ENCODE measurements around the gene OPN1SW.

DNA sequence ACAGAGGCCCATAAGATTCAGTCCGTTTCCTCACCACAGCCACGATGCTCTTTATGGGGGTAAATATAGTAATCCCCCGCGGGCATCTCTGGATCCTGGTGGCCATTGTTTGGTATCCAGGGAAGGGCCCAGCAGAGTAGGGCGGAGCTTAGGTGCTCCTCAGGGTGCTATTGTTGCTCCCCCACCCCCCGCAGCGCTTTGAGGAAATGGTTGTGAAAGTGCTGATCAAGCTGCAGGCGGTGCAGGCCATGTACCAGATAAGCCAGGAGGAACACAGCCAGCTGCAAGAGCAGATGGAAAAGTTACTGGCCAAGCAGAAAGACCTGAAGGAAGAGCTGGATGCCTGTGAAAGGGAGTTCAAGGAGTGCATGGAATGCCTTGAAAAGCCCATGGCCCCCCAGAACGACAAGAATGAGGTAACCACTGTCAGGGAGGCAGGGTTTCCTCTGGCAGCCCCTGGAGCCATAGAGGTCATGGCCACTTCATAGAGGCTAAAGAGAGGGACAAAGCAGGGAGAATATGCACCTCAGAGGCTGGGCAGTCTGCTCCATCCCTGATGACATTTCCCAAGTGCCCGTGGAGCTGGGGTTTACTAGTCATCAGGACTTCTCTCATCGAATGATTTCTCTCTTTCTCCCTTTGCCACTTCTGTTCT lies 37.0 kb upstream of the OPN1SW start:
- TF ChIP-seq, protein P1, sequence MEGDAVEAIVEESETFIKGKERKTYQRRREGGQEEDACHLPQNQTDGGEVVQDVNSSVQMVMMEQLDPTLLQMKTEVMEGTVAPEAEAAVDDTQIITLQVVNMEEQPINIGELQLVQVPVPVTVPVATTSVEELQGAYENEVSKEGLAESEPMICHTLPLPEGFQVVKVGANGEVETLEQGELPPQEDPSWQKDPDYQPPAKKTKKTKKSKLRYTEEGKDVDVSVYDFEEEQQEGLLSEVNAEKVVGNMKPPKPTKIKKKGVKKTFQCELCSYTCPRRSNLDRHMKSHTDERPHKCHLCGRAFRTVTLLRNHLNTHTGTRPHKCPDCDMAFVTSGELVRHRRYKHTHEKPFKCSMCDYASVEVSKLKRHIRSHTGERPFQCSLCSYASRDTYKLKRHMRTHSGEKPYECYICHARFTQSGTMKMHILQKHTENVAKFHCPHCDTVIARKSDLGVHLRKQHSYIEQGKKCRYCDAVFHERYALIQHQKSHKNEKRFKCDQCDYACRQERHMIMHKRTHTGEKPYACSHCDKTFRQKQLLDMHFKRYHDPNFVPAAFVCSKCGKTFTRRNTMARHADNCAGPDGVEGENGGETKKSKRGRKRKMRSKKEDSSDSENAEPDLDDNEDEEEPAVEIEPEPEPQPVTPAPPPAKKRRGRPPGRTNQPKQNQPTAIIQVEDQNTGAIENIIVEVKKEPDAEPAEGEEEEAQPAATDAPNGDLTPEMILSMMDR (IDR thresholded peaks at IDR 0.05) = no peak
- no peak for TF ChIP-seq POLR2A (IDR thresholded peaks at IDR 0.05)
